Stimulated activated CD8-positive, alpha-beta memory T cell treated with anti-CD3 and anti-CD28 coated beads, Interleukin-7, amount 100 ng/mL, for 1 hour (primary cell): ENCODE results near the gene MSL3B.

ENCODE experiments used
- DNase-seq, 2 donors: peaks; one replicate each; pipeline ENCODE4 v3.0.0-alpha.2; 2020; ENCODE audit warnings: low read depth in 2 of 2

The MSL3B gene

GRCh38 chr2:233817361-233817911, 50.8 kb downstream of the MSL3B start:
- no peak for DNase-seq

GRCh38 chr2:233816771-233817170, 51.4 kb downstream of the MSL3B start:
- no peak for DNase-seq

- no peak for DNase-seq
Measured at GRCh38 chr2:233816334-233816733, 51.9 kb downstream of the MSL3B start.

- DNase-seq = no peak
Measured at GRCh38 chr2:233815861-233816260, 52.3 kb downstream of the MSL3B start.
